Neural crest cell (in vitro differentiated cells): ENCODE data around the gene SMCO1. TPM values are rescaled to one million over a fixed set of nuclear protein-coding genes. Genes with fewer than 3 reads are reported as not detected.

Source experiments
- DNase-seq: peaks from one replicate; pipeline ENCODE4 v3.0.0; 2021; ENCODE audit warnings: low read depth, mixed read lengths, low spot score
- H3K27ac Mint-ChIP-seq: one replicate; pipeline ENCODE4 v1.8.0; 2021; ENCODE audit warnings: mild to moderate bottlenecking, mixed read lengths; ENCODE audit not compliant: unreplicated experiment
- H3K27me3 Mint-ChIP-seq: 2 replicates; pipeline ENCODE4 v1.8.0; 2021; ENCODE audit warnings: low read depth, mild to moderate bottlenecking, mixed read lengths
- H3K36me3 Mint-ChIP-seq: 2 replicates; pipeline ENCODE4 v1.8.0; 2021; ENCODE audit warnings: low read depth, mild to moderate bottlenecking, mixed read lengths
- H3K4me1 Mint-ChIP-seq: 2 replicates; pipeline ENCODE4 v1.8.0; 2021; ENCODE audit warnings: mixed read lengths
- H3K4me3 Mint-ChIP-seq: one replicate; pipeline ENCODE4 v1.8.0; 2021; ENCODE audit warnings: mild to moderate bottlenecking, mixed read lengths
- H3K9me3 Mint-ChIP-seq: 2 replicates; pipeline ENCODE4 v1.8.0; 2021; ENCODE audit warnings: mixed read lengths
- total RNA-seq: library from RNA; stranded (reverse); gene quantifications from 2 replicates; pipeline ENCODE4 v1.2.1, GENCODE V29; 2021
- TF ChIP-seq, protein P1 (sequence below): fragments of 200-600 bp; sonication (generic); conservative IDR thresholded peaks from 2 replicates; pipeline ENCODE4 v1.5.0; 2021; ENCODE audit warnings: antibody characterized with exemption, mild to moderate bottlenecking

The SMCO1 gene
- total RNA-seq, 1 donor from 2014 or later, result not detected

- Mint-ChIP-seq H3K9me3 (peaks cover 15% of the 10 kb centered on the region), H3K4me1 (no peaks in the 10 kb centered on the region), H3K4me3 (no peak overlapping the region)
Observed at GRCh38 chr3:196546537-196546936, 31.4 kb upstream of the SMCO1 start.

DNA sequence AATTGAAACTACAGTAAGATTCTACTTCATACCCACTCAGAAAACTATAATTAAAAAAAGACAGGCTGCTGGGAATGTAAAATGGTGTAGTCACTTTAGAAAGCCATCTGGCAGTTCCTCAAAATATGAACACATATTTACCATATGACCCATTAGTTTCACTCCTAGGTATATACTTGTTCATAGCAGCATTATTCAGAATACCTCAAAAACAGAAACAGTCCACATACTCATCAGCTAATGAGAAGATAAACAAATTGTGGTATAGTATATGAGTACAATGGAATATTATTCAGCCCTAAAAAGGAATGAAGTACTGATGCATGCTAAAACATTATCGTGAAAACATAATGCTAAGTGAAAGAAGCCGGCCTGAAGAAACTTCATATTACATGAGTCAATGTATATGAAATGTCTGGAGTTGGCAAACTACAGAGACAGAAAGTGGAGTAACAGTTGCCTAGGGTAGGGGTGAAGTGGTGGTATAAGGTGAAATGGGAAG, 29.4 kb upstream of the SMCO1 start:
- Mint-ChIP-seq H3K27ac (no peak overlapping the region), H3K36me3 (peaks cover 5% of the 10 kb centered on the region), H3K9me3 (peaks cover 8% of the 10 kb centered on the region), H3K4me3 (no peak overlapping the region), H3K27me3 (no peaks in the 10 kb centered on the region), H3K4me1 (no peaks in the 10 kb centered on the region)
- no peak for DNase-seq
- TF ChIP-seq, protein P1, sequence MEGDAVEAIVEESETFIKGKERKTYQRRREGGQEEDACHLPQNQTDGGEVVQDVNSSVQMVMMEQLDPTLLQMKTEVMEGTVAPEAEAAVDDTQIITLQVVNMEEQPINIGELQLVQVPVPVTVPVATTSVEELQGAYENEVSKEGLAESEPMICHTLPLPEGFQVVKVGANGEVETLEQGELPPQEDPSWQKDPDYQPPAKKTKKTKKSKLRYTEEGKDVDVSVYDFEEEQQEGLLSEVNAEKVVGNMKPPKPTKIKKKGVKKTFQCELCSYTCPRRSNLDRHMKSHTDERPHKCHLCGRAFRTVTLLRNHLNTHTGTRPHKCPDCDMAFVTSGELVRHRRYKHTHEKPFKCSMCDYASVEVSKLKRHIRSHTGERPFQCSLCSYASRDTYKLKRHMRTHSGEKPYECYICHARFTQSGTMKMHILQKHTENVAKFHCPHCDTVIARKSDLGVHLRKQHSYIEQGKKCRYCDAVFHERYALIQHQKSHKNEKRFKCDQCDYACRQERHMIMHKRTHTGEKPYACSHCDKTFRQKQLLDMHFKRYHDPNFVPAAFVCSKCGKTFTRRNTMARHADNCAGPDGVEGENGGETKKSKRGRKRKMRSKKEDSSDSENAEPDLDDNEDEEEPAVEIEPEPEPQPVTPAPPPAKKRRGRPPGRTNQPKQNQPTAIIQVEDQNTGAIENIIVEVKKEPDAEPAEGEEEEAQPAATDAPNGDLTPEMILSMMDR, result no peak

More at GRCh38 chr3:196546537-196546936, 31.4 kb upstream of the SMCO1 start:
- peaks cover 9% of the 10 kb centered on the region for H3K36me3 Mint-ChIP-seq
- no peak overlapping the region for H3K27ac Mint-ChIP-seq
- TF ChIP-seq, protein P1, result no peak
- no peak for DNase-seq
- no peaks in the 10 kb centered on the region for H3K27me3 Mint-ChIP-seq

DNA sequence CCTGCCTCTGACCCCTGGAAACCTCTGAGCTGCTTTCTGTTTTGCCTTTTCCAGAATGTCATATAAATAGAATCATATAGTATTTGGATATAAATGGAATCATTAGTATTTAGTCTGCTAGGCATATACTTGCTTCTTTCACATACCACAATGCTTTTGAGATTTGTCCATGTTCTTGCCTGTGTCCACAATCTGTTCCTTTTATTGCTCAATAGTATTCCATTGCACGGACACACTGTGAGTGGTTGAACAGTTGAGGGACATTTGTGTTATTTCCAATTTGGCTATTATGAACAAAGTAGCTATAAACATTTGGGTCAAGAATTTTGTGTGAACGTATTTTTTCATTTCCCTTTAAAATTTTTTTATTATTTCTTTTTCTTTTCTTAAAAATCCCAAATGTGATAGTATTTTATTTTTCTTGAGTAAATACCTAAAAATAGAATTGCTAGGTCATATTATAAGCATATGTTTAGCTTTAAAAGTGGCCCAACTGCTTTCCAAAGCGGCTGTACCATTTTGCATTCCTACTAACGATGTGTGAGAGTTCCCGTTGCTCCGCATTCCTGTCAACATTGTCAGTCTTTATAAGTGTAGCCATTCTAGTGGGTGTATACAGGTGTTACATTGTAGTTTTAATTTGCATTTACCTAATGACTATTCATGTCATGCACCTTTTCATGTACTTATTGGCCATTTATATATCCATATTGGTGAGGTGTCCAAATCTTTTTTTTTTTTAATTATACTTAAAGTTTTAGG, 26.7 kb upstream of the SMCO1 start:
- Mint-ChIP-seq H3K4me3 (no peak overlapping the region), H3K36me3 (no peaks in the 10 kb centered on the region), H3K4me1 (no peaks in the 10 kb centered on the region), H3K27ac (no peak overlapping the region), H3K27me3 (peaks cover 2% of the 10 kb centered on the region), H3K9me3 (no peaks in the 10 kb centered on the region)
- DNase-seq, result no peak
- TF ChIP-seq, protein P1, result no peak

DNA sequence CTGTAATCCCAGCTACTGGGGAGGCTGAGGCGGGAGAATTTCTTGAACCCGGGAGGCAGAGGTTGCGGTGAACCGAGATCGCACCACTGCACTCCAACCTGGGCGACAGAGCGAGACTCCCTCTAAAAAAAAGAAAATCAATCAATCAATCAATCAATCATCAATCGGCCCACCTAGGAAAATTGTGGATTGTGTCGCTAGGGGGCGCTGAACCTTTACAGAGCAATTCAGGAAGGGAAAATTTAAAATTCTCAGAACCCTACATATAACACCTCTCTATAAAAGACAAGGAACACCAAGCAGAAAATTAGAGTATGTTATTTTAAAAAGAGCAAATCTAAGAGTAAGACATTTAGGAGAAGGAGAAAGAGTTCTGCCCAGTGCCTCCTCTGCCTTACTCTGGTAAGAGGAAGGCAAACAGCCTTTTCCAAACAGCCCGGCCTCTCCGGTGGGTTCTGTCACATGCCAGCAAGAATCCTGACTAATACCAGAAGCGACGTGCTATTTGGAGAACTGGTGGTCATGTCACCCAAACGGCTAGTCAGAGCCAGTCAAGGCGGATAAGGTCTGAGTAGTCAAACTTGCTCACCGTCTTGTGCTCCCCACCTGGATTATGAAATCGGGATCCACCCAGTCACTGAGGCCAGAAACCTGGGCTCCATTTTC, 22.3 kb upstream of the SMCO1 start:
- Mint-ChIP-seq H3K4me1 (peaks cover 14% of the 10 kb centered on the region), H3K4me3 (no peak overlapping the region), H3K36me3 (no peaks in the 10 kb centered on the region), H3K9me3 (no peaks in the 10 kb centered on the region), H3K27me3 (peaks cover 16% of the 10 kb centered on the region), H3K27ac (no peak overlapping the region)
- TF ChIP-seq, protein P1, result peak; percentile 72
- peak; percentile 50 for DNase-seq

- peaks cover 29% of the 10 kb centered on the region for H3K27me3 Mint-ChIP-seq
- H3K4me3 Mint-ChIP-seq, result no peak overlapping the region
- H3K9me3 Mint-ChIP-seq, result peaks cover 4% of the 10 kb centered on the region
- no peak overlapping the region for H3K27ac Mint-ChIP-seq
- TF ChIP-seq, protein P1, result no peak
- peaks cover 14% of the 10 kb centered on the region for H3K4me1 Mint-ChIP-seq
- H3K36me3 Mint-ChIP-seq, result peaks cover 4% of the 10 kb centered on the region
- no peak for DNase-seq
Observed at GRCh38 chr3:196533260-196533681, 18.1 kb upstream of the SMCO1 start.
